K562 (cell line): ENCODE results near the gene VDAC1.

Experiments
- CTCF ChIP-seq, 3 experiments: IDR thresholded peaks in 2 of 3; conservative IDR thresholded peaks in 1 of 3; 2 replicates each; pipeline ENCODE4 v1.5.1; 2011 to 2012; ENCODE audit warnings: low read length in 3 of 3, mild to moderate bottlenecking in 3 of 3, control low read depth in 2 of 3, improper control_type of control experiment in 1 of 3, inconsistent platforms in 1 of 3, low read depth in 1 of 3, mixed read lengths in 1 of 3, moderate library complexity in 1 of 3; ENCODE audit not compliant: insufficient read depth in 2 of 3
- ZNF282 ChIP-seq: sonication (generic); formaldehyde crosslinking; IDR thresholded peaks from 2 replicates; pipeline ENCODE4 v1.8.1; 2023; ENCODE audit warnings: missing genetic modification reagents

- TF ChIP-seq CTCF (IDR thresholded peaks at IDR 0.05 in 2 of 3, conservative IDR thresholded peaks at IDR 0.05 in 1 of 3; ENCODE audit: insufficient read depth in 2 of 3, low read depth in 1 of 3, low read length in 3 of 3) (no peak), ZNF282 (CRISPR knock-in tag) (no peak)
Measured at GRCh38 chr5:134000696-134001453, 3.9 kb downstream of the VDAC1 start.
